ENCODE measurements around the gene BMP6.
A peak's percentile ranks its signal among the peaks of the same experiment; 100 is the strongest.

BMP6 gene
- total RNA-seq = 0 to 0.19 (median 0) reads per million in 3 donors

GRCh38 chr6:7725849-7726415 is at the start of gene BMP6:
TSS of gene BMP6 (plus strand) at chr6:7726099. CDS start at chr6:7726956, 857 bp downstream.
- Histone ChIP-seq H3K9me3 (ENCODE audit: control insufficient read depth, low read length) (no peaks in the 10 kb centered on the region), H3K27me3 (replicated peaks; ENCODE audit: control insufficient read depth, insufficient read depth, low read length, poor library complexity, severe bottlenecking) (peaks cover 34% of the 10 kb centered on the region), H3K4me1 (ENCODE audit: control insufficient read depth, insufficient read depth, low read length, poor library complexity, severe bottlenecking) (peaks cover 21% of the 10 kb centered on the region), H3K4me3 (ENCODE audit: insufficient read depth, low read depth, low read length, poor library complexity, severe bottlenecking) (peak within 1 kb of the TSS; percentile 54), H3K36me3 (ENCODE audit: control insufficient read depth, insufficient read depth, low read length) (no peaks in the 10 kb centered on the region), H3K27ac (ENCODE audit: insufficient read depth, low read length, poor library complexity, severe bottlenecking) (no peak within 1 kb of the TSS)
- peak in 2 of 3 donors; percentile 6 to 21 for DNase-seq

DNA sequence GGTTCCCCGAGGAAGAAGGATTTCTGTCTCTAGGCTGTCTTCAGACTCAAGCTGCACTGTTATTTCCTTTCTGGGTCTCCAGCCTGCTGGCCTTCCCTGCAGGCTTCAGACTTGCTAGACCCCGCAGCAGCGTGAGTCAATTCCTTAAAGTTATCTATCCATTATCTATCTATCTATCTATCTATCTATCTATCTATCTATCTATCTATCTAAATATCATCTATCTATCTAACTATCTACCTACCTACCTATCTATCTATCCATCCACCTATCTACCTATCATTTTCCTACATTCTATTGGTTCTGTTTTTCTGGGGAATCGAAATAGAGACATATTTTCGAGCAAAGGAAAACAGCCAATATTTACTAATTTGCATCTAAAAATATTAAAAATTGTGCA is 48.7 kb upstream of the BMP6 start:
- DNase-seq = no peak
- H3K36me3 ChIP-seq (ENCODE audit: control insufficient read depth, insufficient read depth, low read length) = no peaks in the 10 kb centered on the region
- H3K4me3 ChIP-seq (ENCODE audit: insufficient read depth, low read depth, low read length, poor library complexity, severe bottlenecking) = no peak overlapping the region
- H3K4me1 ChIP-seq (ENCODE audit: control insufficient read depth, insufficient read depth, low read length, poor library complexity, severe bottlenecking) = no peaks in the 10 kb centered on the region
- peaks cover 2% of the 10 kb centered on the region for H3K27me3 ChIP-seq (replicated peaks; ENCODE audit: control insufficient read depth, insufficient read depth, low read length, poor library complexity, severe bottlenecking)
- H3K27ac ChIP-seq (ENCODE audit: insufficient read depth, low read length, poor library complexity, severe bottlenecking) = no peak overlapping the region
- no peaks in the 10 kb centered on the region for H3K9me3 ChIP-seq (ENCODE audit: control insufficient read depth, low read length)

- H3K27me3 ChIP-seq (replicated peaks; ENCODE audit: control insufficient read depth, insufficient read depth, low read length, poor library complexity, severe bottlenecking) = peaks cover 2% of the 10 kb centered on the region
- DNase-seq = no peak
- no peaks in the 10 kb centered on the region for H3K36me3 ChIP-seq (ENCODE audit: control insufficient read depth, insufficient read depth, low read length)
- H3K4me1 ChIP-seq (ENCODE audit: control insufficient read depth, insufficient read depth, low read length, poor library complexity, severe bottlenecking) = no peaks in the 10 kb centered on the region
- no peak overlapping the region for H3K27ac ChIP-seq (ENCODE audit: insufficient read depth, low read length, poor library complexity, severe bottlenecking)
- H3K9me3 ChIP-seq (ENCODE audit: control insufficient read depth, low read length) = no peaks in the 10 kb centered on the region
- H3K4me3 ChIP-seq (ENCODE audit: insufficient read depth, low read depth, low read length, poor library complexity, severe bottlenecking) = no peak overlapping the region
Observed at GRCh38 chr6:7680393-7681075, 45.4 kb upstream of the BMP6 start.

DNA sequence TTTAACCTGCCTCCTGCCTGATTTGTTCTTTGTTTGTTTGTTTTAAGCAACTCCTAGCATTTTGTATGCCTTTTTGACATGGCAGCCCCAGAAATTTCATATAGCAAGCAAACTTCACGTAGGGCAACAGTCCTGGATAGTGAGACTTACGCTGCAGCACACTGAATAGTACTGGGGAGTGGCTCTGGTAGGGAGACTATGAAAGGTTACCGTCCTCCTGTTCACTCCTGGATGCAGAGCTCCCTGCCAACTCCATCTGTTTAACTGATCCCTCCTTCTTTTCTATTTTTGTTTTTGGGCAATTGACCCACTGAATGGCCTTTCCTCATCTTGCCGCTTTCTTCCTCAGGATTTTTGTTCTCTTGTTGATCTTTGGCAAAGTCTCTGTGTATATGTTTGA is 44.5 kb upstream of the BMP6 start:
- H3K27me3 ChIP-seq (replicated peaks; ENCODE audit: control insufficient read depth, insufficient read depth, low read length, poor library complexity, severe bottlenecking) = peaks cover 2% of the 10 kb centered on the region
- no peak overlapping the region for H3K4me3 ChIP-seq (ENCODE audit: insufficient read depth, low read depth, low read length, poor library complexity, severe bottlenecking)
- H3K27ac ChIP-seq (ENCODE audit: insufficient read depth, low read length, poor library complexity, severe bottlenecking) = no peak overlapping the region
- no peaks in the 10 kb centered on the region for H3K9me3 ChIP-seq (ENCODE audit: control insufficient read depth, low read length)
- no peaks in the 10 kb centered on the region for H3K4me1 ChIP-seq (ENCODE audit: control insufficient read depth, insufficient read depth, low read length, poor library complexity, severe bottlenecking)
- no peaks in the 10 kb centered on the region for H3K36me3 ChIP-seq (ENCODE audit: control insufficient read depth, insufficient read depth, low read length)
- no peak for DNase-seq

DNA sequence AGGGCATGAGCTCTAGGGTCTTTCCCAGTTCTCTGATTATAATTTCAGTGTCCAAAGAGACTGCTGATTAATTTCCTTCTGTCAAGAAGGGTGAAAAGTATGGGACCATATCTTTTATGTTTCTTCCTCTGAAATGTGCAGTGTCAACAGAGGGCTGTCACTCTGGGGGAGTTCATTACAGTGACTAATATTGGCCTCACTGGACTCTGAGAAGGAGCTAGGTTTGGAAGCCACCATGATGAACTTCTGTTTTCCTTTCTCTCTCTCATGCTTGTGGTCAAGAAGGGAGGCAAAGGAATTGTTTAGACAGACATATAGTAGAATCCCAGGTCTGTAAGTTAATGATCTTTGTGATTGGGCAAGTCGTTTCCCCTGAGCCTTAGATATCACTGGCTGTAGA is 41.8 kb upstream of the BMP6 start:
- Histone ChIP-seq H3K4me1 (ENCODE audit: control insufficient read depth, insufficient read depth, low read length, poor library complexity, severe bottlenecking) (no peaks in the 10 kb centered on the region), H3K36me3 (ENCODE audit: control insufficient read depth, insufficient read depth, low read length) (no peaks in the 10 kb centered on the region), H3K27me3 (replicated peaks; ENCODE audit: control insufficient read depth, insufficient read depth, low read length, poor library complexity, severe bottlenecking) (no peaks in the 10 kb centered on the region), H3K27ac (ENCODE audit: insufficient read depth, low read length, poor library complexity, severe bottlenecking) (no peak overlapping the region), H3K4me3 (ENCODE audit: insufficient read depth, low read depth, low read length, poor library complexity, severe bottlenecking) (no peak overlapping the region), H3K9me3 (ENCODE audit: control insufficient read depth, low read length) (no peaks in the 10 kb centered on the region)
- DNase-seq = no peak

GRCh38 chr6:7684843-7685242 is 41.1 kb upstream of the BMP6 start:
- Histone ChIP-seq H3K36me3 (ENCODE audit: control insufficient read depth, insufficient read depth, low read length) (no peaks in the 10 kb centered on the region), H3K27me3 (replicated peaks; ENCODE audit: control insufficient read depth, insufficient read depth, low read length, poor library complexity, severe bottlenecking) (no peaks in the 10 kb centered on the region), H3K9me3 (ENCODE audit: control insufficient read depth, low read length) (no peaks in the 10 kb centered on the region), H3K4me3 (ENCODE audit: insufficient read depth, low read depth, low read length, poor library complexity, severe bottlenecking) (no peak overlapping the region), H3K4me1 (ENCODE audit: control insufficient read depth, insufficient read depth, low read length, poor library complexity, severe bottlenecking) (no peaks in the 10 kb centered on the region), H3K27ac (ENCODE audit: insufficient read depth, low read length, poor library complexity, severe bottlenecking) (no peak overlapping the region)
- no peak for DNase-seq

DNA sequence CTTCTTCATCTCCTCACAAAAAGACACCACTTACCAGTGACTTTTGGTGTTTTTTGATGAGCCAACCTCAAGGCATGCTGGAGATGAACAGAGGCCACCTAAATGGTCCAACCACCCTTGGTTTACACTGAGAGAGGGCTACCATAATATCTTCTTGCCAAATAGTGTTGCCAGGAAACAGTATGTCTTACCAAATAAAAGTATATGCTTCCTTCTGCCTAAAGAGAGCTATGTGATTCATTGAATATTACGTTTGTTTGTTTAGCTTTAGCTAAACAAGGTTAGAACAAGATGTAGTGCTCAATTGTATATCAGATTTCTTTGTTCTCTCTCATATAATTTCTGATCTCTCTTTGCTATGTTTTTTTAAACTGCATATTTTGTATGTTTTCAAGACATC is 40.6 kb upstream of the BMP6 start:
- Histone ChIP-seq H3K4me3 (ENCODE audit: insufficient read depth, low read depth, low read length, poor library complexity, severe bottlenecking) (no peak overlapping the region), H3K27ac (ENCODE audit: insufficient read depth, low read length, poor library complexity, severe bottlenecking) (no peak overlapping the region), H3K36me3 (ENCODE audit: control insufficient read depth, insufficient read depth, low read length) (no peaks in the 10 kb centered on the region), H3K27me3 (replicated peaks; ENCODE audit: control insufficient read depth, insufficient read depth, low read length, poor library complexity, severe bottlenecking) (no peaks in the 10 kb centered on the region), H3K4me1 (ENCODE audit: control insufficient read depth, insufficient read depth, low read length, poor library complexity, severe bottlenecking) (no peaks in the 10 kb centered on the region), H3K9me3 (ENCODE audit: control insufficient read depth, low read length) (no peaks in the 10 kb centered on the region)
- no peak for DNase-seq

- H3K27ac ChIP-seq (ENCODE audit: insufficient read depth, low read length, poor library complexity, severe bottlenecking) = no peak overlapping the region
- H3K4me1 ChIP-seq (ENCODE audit: control insufficient read depth, insufficient read depth, low read length, poor library complexity, severe bottlenecking) = no peaks in the 10 kb centered on the region
- no peak overlapping the region for H3K4me3 ChIP-seq (ENCODE audit: insufficient read depth, low read depth, low read length, poor library complexity, severe bottlenecking)
- DNase-seq = no peak
- no peaks in the 10 kb centered on the region for H3K27me3 ChIP-seq (replicated peaks; ENCODE audit: control insufficient read depth, insufficient read depth, low read length, poor library complexity, severe bottlenecking)
- no peaks in the 10 kb centered on the region for H3K36me3 ChIP-seq (ENCODE audit: control insufficient read depth, insufficient read depth, low read length)
- no peaks in the 10 kb centered on the region for H3K9me3 ChIP-seq (ENCODE audit: control insufficient read depth, low read length)
Observed at GRCh38 chr6:7687145-7688111, 38.5 kb upstream of the BMP6 start.

- H3K36me3 ChIP-seq (ENCODE audit: control insufficient read depth, insufficient read depth, low read length) = no peaks in the 10 kb centered on the region
- H3K9me3 ChIP-seq (ENCODE audit: control insufficient read depth, low read length) = no peaks in the 10 kb centered on the region
- no peak overlapping the region for H3K27ac ChIP-seq (ENCODE audit: insufficient read depth, low read length, poor library complexity, severe bottlenecking)
- no peak for DNase-seq
- H3K27me3 ChIP-seq (replicated peaks; ENCODE audit: control insufficient read depth, insufficient read depth, low read length, poor library complexity, severe bottlenecking) = no peaks in the 10 kb centered on the region
- H3K4me1 ChIP-seq (ENCODE audit: control insufficient read depth, insufficient read depth, low read length, poor library complexity, severe bottlenecking) = no peaks in the 10 kb centered on the region
- H3K4me3 ChIP-seq (ENCODE audit: insufficient read depth, low read depth, low read length, poor library complexity, severe bottlenecking) = no peak overlapping the region
Observed at GRCh38 chr6:7691021-7691420, 34.9 kb upstream of the BMP6 start.

Data from effector memory CD4-positive, alpha-beta T cell (primary cell).